Measurements from ENCODE around the gene MAGEC3.

Gene MAGEC3

GRCh38 chrX:141935645-141936044 lies 97.5 kb downstream of the MAGEC3 start:
- no peak for TF ChIP-seq CTCF (IDR thresholded peaks at IDR 0.05; ENCODE audit: extremely low read depth, insufficient read depth, missing control alignments)
- DNase-seq (ENCODE audit: low spot score), result no peak
- in situ Hi-C loops (cut with MboI; ENCODE audit: low pct_unique_long_range_greater_than_20kb, low sequenced_read_pairs, unreplicated experiment), result no loop called here

- no peak for TF ChIP-seq CTCF (IDR thresholded peaks at IDR 0.05; ENCODE audit: extremely low read depth, insufficient read depth, missing control alignments)
- DNase-seq (ENCODE audit: low spot score), result no peak
- in situ Hi-C loops (cut with MboI; ENCODE audit: low pct_unique_long_range_greater_than_20kb, low sequenced_read_pairs, unreplicated experiment), result no loop called here
These were observed 98.0 kb downstream of the MAGEC3 start for GRCh38 chrX:141936080-141936479.

GRCh38 chrX:141941234-141941633 lies 103.1 kb downstream of the MAGEC3 start:
- DNase-seq (ENCODE audit: low spot score), result no peak
- TF ChIP-seq CTCF (IDR thresholded peaks at IDR 0.05; ENCODE audit: extremely low read depth, insufficient read depth, missing control alignments), result no peak
- in situ Hi-C loops (cut with MboI; ENCODE audit: low pct_unique_long_range_greater_than_20kb, low sequenced_read_pairs, unreplicated experiment), result no loop called here

- no peak for DNase-seq (ENCODE audit: low spot score)
- in situ Hi-C loops (cut with MboI; ENCODE audit: low pct_unique_long_range_greater_than_20kb, low sequenced_read_pairs, unreplicated experiment), result no loop called here
- TF ChIP-seq CTCF (IDR thresholded peaks at IDR 0.05; ENCODE audit: extremely low read depth, insufficient read depth, missing control alignments), result no peak
These were observed 107.3 kb downstream of the MAGEC3 start for GRCh38 chrX:141945426-141945825.

GRCh38 chrX:141947350-141947749 lies 109.2 kb downstream of the MAGEC3 start:
- in situ Hi-C loops (cut with MboI; ENCODE audit: low pct_unique_long_range_greater_than_20kb, low sequenced_read_pairs, unreplicated experiment), result no loop called here
- TF ChIP-seq CTCF (IDR thresholded peaks at IDR 0.05; ENCODE audit: extremely low read depth, insufficient read depth, missing control alignments), result no peak
- no peak for DNase-seq (ENCODE audit: low spot score)

Measured in GM13977 (cell line).